Measurements from ENCODE around the gene NFE2L1.

NFE2L1 gene

DNA sequence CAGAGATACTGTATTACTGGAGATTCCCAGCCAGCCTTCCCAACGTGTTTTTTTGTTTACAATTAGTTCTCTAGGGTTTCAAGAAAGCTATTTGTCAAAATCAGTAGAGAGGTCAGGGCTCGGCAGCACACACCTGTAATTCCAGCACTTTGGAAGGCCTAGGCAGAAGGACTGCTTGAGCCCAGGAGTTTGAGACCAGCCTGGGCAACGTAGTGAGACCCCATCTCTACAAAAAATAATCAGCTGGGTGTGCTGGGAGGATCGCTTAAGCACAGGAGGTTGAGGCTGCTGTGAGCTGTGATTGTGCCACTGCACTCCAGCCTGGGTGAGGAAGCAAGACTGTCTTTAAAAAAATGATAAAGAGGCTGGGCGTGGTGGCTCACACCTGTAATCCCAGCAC lies 33.7 kb downstream of the NFE2L1 start:
- TF ChIP-seq POLR2A (IDR thresholded peaks at IDR 0.05; ENCODE audit: low read depth, low read length) (no peak), TAF1 (IDR thresholded peaks at IDR 0.05; ENCODE audit: borderline replicate concordance, low read depth, low read length) (no peak), POLR2AphosphoS5 (IDR thresholded peaks at IDR 0.05; ENCODE audit: low read depth, low read length) (no peak)
- DNase-seq (ENCODE audit: insufficient read length) (no peak), FAIRE-seq (no peak)

DNA sequence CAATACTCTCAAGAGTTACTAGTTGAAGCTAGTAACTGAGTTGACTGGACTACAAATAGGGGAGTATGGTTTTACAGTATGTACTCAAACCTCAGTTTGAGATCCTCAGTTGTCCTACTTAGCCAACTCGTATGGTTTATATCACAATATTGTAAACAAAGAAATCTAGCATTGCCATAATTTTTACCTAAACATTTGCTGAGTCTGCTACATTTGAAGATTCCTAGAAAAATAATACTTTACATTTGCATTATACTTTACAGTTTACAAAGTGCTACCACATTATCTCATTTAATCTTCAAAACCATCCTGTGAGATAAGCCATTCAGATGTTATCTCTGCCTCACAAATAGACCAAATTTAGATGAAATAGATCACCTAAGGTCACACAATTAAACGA lies 36.8 kb downstream of the NFE2L1 start:
- TF ChIP-seq POLR2AphosphoS5 (IDR thresholded peaks at IDR 0.05; ENCODE audit: low read depth, low read length): no peak
- TF ChIP-seq POLR2A (IDR thresholded peaks at IDR 0.05; ENCODE audit: low read depth, low read length): no peak
- TF ChIP-seq TAF1 (IDR thresholded peaks at IDR 0.05; ENCODE audit: borderline replicate concordance, low read depth, low read length): no peak
- DNase-seq (ENCODE audit: insufficient read length) (no peak), FAIRE-seq (no peak)

DNA sequence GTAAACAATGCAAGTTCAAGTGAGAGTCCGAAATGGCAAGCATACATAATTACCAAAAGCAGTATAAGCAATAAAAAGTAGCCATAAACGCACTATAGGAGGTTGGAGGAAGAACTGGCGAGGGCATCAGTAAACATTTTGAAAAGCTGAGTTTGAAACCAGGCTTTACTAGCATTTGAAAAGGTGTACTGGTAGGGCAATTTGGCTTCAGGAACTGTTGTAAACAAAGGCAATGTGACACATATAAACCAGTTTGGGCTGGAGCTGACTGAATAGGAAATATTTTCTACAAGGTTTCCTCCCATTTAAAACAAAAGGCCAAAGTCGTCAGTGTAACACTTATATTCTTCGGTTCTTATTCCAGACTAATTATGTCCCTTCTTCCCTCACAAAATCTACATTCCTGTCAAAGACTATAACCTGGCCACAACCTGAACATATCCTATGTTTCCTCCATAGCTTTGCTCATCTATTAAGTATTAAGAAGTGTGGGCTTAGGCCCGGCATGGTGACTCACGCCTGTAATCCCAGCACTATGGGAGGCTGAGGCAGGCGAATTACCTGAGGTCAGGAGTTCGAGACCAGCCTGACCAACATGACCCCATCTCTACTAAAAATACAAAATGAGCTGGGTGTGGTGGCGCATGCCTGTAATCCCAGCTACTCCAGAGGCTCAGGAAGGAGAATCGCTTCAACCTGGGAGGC lies 45.3 kb downstream of the NFE2L1 start:
- DNase-seq (ENCODE audit: insufficient read length) (no peak), FAIRE-seq (no peak)
- TF ChIP-seq POLR2A (IDR thresholded peaks at IDR 0.05; ENCODE audit: low read depth, low read length): no peak
- TF ChIP-seq POLR2AphosphoS5 (IDR thresholded peaks at IDR 0.05; ENCODE audit: low read depth, low read length): no peak
- TF ChIP-seq TAF1 (IDR thresholded peaks at IDR 0.05; ENCODE audit: borderline replicate concordance, low read depth, low read length): no peak

DNA sequence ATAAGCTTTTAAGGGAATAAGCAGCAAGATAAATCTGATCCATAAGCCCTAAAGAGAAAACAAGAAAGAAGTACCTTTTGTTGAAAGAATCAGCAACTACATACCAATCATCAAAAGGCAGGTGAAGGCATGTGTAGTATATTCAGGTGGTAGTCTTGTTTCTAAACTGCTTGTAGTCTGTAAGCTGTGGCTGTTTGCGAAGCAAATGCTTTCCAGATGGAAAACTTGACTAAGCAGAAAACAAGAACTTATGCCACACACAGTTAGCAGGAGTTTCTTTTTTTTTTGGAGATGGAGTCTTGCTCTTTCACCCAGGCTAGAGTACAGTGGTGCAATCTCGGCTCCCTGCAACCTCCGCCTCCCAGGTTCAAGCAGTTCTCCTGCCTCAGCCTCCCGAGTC lies 47.5 kb downstream of the NFE2L1 start:
- no peak for TF ChIP-seq POLR2A (IDR thresholded peaks at IDR 0.05; ENCODE audit: low read depth, low read length)
- no peak for TF ChIP-seq TAF1 (IDR thresholded peaks at IDR 0.05; ENCODE audit: borderline replicate concordance, low read depth, low read length)
- TF ChIP-seq POLR2AphosphoS5 (IDR thresholded peaks at IDR 0.05; ENCODE audit: low read depth, low read length): no peak
- FAIRE-seq: no peak

DNA sequence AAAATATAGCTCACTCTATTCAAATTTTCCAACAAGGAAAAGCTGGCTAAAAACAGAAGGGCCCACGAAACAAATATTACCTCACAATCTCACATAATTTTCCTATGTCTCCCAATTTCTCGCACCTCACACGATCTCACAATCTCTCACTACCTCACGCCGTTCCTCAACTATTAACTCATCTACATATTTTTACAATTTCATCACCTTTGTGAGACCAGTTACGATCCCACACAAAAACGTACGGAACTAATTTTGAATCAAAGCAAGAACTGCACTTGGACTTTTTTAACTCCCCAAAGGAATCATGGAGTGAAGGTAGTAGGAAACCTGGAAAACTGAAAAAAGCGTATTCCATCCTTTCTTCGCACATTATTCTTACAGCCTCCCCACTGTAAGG lies 52.0 kb downstream of the NFE2L1 start:
- FAIRE-seq (no peak), DNase-seq (ENCODE audit: insufficient read length) (no peak)
- TF ChIP-seq POLR2A (IDR thresholded peaks at IDR 0.05; ENCODE audit: low read depth, low read length): no peak
- no peak for TF ChIP-seq POLR2AphosphoS5 (IDR thresholded peaks at IDR 0.05; ENCODE audit: low read depth, low read length)
- no peak for TF ChIP-seq TAF1 (IDR thresholded peaks at IDR 0.05; ENCODE audit: borderline replicate concordance, low read depth, low read length)

More for the DNA sequence above, 47.5 kb downstream of the NFE2L1 start:
- DNase-seq (ENCODE audit: insufficient read length): no peak

DNA sequence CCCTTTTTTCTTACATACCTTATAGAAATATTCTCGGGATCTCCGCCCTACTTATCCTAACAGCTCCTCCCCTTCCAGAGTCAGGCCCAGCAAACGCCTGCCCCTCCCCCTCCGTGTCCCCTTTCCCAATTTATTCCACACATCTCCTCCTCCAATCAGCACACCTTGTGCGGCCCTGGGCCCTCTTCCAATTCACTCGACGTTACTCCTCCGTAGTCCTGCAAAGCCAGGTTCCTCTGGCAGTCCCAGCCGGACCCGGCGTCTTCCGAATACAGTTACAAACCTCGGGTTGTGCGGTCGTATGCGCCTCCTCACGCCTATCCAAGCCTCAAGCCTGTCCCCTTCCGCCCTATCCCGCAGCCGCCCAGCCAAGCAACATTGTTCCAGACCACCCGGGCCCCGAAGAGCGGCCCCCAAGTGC lies 52.4 kb downstream of the NFE2L1 start:
- DNase-seq (ENCODE audit: insufficient read length) (no peak), FAIRE-seq (no peak)
- TF ChIP-seq POLR2A (IDR thresholded peaks at IDR 0.05; ENCODE audit: low read depth, low read length) (no peak), POLR2AphosphoS5 (IDR thresholded peaks at IDR 0.05; ENCODE audit: low read depth, low read length) (no peak), TAF1 (IDR thresholded peaks at IDR 0.05; ENCODE audit: borderline replicate concordance, low read depth, low read length) (no peak)

DNA sequence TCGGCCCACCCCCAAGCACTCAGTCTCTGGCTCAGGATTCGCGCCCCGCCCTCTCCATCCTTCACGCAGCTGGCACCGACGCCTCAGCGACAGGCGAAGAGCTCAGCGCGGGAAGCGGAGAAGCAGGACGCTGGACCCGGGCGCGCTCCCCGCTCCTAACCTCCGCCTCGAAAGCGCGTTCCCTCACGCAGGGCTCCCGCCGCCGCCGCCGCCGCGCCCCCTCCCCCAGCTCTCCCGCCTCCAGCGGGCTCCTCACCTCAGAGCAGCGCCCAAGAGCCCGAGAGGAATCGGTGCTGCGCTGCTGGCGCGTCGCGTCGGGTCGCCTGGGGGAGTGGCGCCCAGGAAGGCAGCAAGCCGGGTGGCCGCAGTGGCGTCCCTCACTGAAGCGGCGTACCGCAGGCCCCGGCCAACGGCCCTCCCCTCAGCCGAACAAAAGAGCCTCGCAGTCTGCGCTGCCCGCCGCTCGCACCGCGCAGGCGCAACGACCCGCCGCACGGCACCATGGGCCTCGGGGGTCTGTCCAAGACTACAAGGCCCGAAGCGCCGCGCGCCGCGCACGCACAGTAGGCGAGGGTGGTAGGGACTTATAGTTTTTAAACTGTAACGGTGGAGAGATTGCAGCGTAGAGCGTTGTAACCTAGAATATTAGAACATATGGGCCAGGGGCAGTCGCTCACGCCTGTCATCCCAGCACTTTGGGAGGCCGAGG lies 53.0 kb downstream of the NFE2L1 start, which contains the start of gene CBX1:
CBX1 (minus strand) TSS at position 467 of the 709 bp plus-strand sequence. CDS start 24,474 bp downstream, outside the sequence.
- peak; percentile 77 for DNase-seq (ENCODE audit: insufficient read length)
- peak; percentile 86 for FAIRE-seq
- TF ChIP-seq POLR2AphosphoS5 (IDR thresholded peaks at IDR 0.05; ENCODE audit: low read depth, low read length): no peak
- TF ChIP-seq TAF1 (IDR thresholded peaks at IDR 0.05; ENCODE audit: borderline replicate concordance, low read depth, low read length): 0 out of 2 replicates have a peak, but pooled peaks have one; percentile 41

DNA sequence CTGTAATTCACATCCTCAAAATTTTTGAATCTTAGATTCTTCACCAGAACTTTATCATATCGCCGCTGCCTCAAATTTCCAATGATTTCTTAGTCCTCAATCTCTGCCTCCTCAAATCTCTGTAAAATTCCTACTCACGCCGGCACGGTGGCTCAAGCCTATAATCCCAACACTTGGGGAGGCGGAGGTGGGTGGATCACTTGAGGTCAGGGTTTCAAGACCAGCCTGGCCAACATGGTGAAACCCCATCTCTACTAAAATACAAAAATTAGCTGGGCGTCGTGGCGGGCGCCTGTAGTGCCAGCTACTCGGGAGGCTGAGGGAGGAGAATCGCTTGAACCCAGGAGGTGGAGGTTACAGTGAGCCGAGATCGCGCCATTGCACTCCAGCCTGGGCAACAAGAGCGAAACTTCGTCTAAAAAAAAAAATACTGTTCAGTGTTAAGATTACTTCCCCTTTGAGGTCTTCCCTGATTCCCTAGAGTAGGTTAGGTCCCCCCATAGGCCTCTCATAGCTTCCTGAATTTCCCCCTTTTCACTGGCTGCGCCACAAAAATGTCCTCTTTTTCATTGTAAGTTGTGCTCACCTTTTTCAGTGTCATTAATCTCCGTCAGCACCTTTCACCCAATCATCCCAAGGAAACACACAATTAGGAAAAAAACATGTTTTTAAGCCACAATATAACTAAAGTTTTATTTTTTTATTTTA lies 54.0 kb downstream of the NFE2L1 start:
- no peak for TF ChIP-seq TAF1 (IDR thresholded peaks at IDR 0.05; ENCODE audit: borderline replicate concordance, low read depth, low read length)
- no peak for TF ChIP-seq POLR2AphosphoS5 (IDR thresholded peaks at IDR 0.05; ENCODE audit: low read depth, low read length)
- no peak for TF ChIP-seq POLR2A (IDR thresholded peaks at IDR 0.05; ENCODE audit: low read depth, low read length)
- FAIRE-seq: no peak

DNA sequence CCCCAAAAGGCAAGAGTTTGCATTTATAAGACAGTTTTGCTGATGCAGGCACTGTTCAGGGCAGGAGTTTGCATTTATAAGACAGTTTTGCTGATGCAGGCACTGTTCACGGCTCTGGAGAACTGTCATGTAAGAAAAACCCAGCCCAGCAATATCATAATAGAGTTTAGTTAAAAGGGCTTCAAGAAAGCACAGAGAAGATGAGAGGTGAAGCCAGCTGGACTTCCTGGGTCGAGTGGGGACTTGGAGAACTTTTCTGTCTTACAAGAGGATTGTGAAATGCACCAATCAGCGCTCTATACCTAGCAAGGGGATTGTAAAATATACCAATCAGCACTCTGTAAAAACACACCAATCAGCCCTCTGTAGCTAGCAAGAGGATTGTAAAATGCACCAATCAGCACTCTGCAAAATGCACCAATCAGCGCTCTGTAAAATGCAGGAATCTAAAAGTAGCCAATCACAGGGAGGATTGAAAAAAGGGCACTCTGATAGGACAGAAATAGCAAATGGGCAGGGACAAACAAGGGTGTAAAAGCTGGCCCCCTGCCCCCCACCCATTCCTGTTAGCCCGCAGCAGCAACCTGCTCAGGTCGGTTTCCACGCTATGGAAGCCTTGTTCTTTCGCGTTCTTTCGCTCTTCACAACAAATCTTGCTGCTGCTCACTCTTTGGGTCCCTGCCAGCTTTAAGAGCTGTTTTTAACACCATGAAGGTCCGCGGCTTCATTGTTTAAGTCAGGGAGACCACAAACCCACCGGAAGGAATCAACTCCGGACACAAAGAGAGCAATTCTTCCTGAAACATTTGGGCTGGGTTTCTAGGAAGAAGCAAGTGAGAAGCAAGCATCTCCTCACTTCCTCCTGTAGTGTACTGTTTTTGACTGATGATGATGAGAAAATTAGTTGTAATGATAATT lies 54.9 kb downstream of the NFE2L1 start:
- TF ChIP-seq TAF1 (IDR thresholded peaks at IDR 0.05; ENCODE audit: borderline replicate concordance, low read depth, low read length) (no peak), POLR2A (IDR thresholded peaks at IDR 0.05; ENCODE audit: low read depth, low read length) (no peak), POLR2AphosphoS5 (IDR thresholded peaks at IDR 0.05; ENCODE audit: low read depth, low read length) (no peak)
- DNase-seq (ENCODE audit: insufficient read length) (no peak), FAIRE-seq (no peak)

More for the DNA sequence above, 54.0 kb downstream of the NFE2L1 start:
- no peak for DNase-seq (ENCODE audit: insufficient read length)

DNA sequence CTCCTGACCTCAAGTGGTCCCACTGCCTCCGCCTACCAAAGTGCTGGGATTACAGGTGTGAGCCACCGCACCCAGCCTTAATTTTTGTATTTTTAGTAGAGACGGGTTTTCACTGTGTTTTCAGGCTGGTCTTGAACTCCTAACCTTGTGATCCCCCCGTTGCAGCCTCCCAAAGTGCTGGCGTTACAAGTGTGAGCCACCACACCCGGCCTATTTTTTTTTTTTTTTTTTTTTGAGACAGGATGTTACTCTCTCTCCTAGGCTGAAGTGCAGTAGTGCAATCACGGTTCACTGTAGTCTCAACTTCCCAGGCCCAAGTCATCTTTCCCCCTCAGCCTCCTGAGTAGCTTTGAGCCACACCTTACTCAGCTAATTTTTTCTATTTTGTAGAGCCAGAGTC lies 56.3 kb downstream of the NFE2L1 start:
- TF ChIP-seq POLR2A (IDR thresholded peaks at IDR 0.05; ENCODE audit: low read depth, low read length) (no peak), TAF1 (IDR thresholded peaks at IDR 0.05; ENCODE audit: borderline replicate concordance, low read depth, low read length) (no peak), POLR2AphosphoS5 (IDR thresholded peaks at IDR 0.05; ENCODE audit: low read depth, low read length) (no peak)
- FAIRE-seq: no peak
- no peak for DNase-seq (ENCODE audit: insufficient read length)

DNA sequence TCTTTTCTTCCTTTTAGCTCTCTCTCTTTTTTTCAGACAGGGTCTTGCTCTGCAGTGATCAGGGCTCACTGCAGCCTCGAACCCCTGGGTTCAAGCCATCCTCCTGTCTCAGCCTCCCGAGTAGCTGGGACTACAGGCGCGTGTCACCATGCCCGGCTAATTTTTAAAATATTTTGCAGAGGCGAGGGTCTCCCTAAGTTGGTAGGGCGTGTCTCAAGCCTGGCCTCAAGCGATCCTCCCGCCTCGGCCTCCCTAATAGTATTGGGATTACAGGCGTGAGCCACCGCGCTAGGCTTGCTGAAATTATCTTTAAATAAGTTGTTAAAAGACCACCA lies 58.6 kb downstream of the NFE2L1 start:
- no peak for FAIRE-seq
- TF ChIP-seq POLR2A (IDR thresholded peaks at IDR 0.05; ENCODE audit: low read depth, low read length): no peak
- TF ChIP-seq POLR2AphosphoS5 (IDR thresholded peaks at IDR 0.05; ENCODE audit: low read depth, low read length): no peak
- TF ChIP-seq TAF1 (IDR thresholded peaks at IDR 0.05; ENCODE audit: borderline replicate concordance, low read depth, low read length): no peak
- no peak for DNase-seq (ENCODE audit: insufficient read length)
